Sigmoid colon (tissue), 7 donors: ENCODE measurements around the gene GLIS1. TPM values are rescaled to one million over a fixed set of nuclear protein-coding genes. Genes with fewer than 3 reads are reported as not detected.

ENCODE experiments used
- DNase-seq: peaks from one replicate; pipeline ENCODE4 v3.0.0-alpha.2; 2019
- H3K27ac ChIP-seq, 4 donors: fragments of 200-600 bp; sonication (generic); one replicate each; pipeline ENCODE4 v1.5.1; 2016 to 2019; ENCODE audit warnings: mild to moderate bottlenecking in 1 of 4
- H3K27me3 ChIP-seq, 3 donors: fragments of 200-600 bp; sonication (generic); one replicate each; pipeline ENCODE4 v1.5.1; 2019; ENCODE audit warnings: mild to moderate bottlenecking in 1 of 3
- H3K36me3 ChIP-seq, 4 donors: fragments of 200-600 bp; sonication (generic); one replicate each; pipeline ENCODE4 v1.5.1; 2016 to 2019
- H3K4me1 ChIP-seq, 4 donors: fragments of 200-600 bp; sonication (generic); one replicate each; pipeline ENCODE4 v1.5.1; 2017 to 2019
- H3K4me3 ChIP-seq, 4 donors: fragments of 200-600 bp; sonication (generic); one replicate each; pipeline ENCODE4 v1.5.1; 2017 to 2019; ENCODE audit warnings: mild to moderate bottlenecking in 2 of 4, moderate library complexity in 1 of 4
- H3K9me3 ChIP-seq, 4 donors: fragments of 200-600 bp in 3 of 4; sonication (generic) in 3 of 4; one replicate each; pipeline versions ENCODE4 v1.5.1 to v1.6.1; 2013 to 2019
- EP300 ChIP-seq, 4 donors: sonication (generic); formaldehyde crosslinking; IDR thresholded peaks; one replicate each; pipeline ENCODE4 v1.6.1; 2017; ENCODE audit warnings: antibody characterized with exemption in 4 of 4
- POLR2A ChIP-seq, 2 donors: fragments of 450-650 bp; IDR thresholded peaks; one replicate each; pipeline ENCODE4 v1.6.1; 2016; ENCODE audit warnings: antibody characterized with exemption in 2 of 2, mild to moderate bottlenecking in 2 of 2, moderate library complexity in 2 of 2
- POLR2AphosphoS5 ChIP-seq, 4 donors: sonication (generic); formaldehyde crosslinking; IDR thresholded peaks; one replicate each; pipeline ENCODE4 v1.6.1; 2017; ENCODE audit warnings: antibody characterized with exemption in 4 of 4
- WGBS, 2 donors: extraction: QIAGEN DNeasy Blood & Tissue Kit; methylation state at CpG; one replicate each; pipeline ENCODE4 v1.1.7; 2013; 5-methylcytosine and 5-hydroxymethylcytosine counted together
- intact Hi-C: fragments of 100-400 bp; cut with DNase I; formaldehyde crosslinking; loops from one replicate; pipeline ENCODE4 v1.15.1; 2023
- polyA plus RNA-seq, 3 donors: library from polyadenylated mRNA; stranded (reverse); fragments of 200-250 nt; gene quantifications; one replicate each; pipeline ENCODE4 v1.2.3, GENCODE V29; 2013
- total RNA-seq, 4 donors: library from RNA; depleted of rRNA; stranded (reverse); fragments of >200 nt; gene quantifications; one replicate each; pipeline ENCODE4 v1.1.0, GENCODE V29; 2016
- TF ChIP-seq, protein P1 (sequence below), 4 experiments: fragments of 450-650 bp in 3 of 4; fragments of 200-600 bp in 1 of 4; IDR thresholded peaks; one replicate each; pipeline ENCODE4 v1.5.1; 2016 to 2019; ENCODE audit warnings: antibody characterized with exemption in 4 of 4, mild to moderate bottlenecking in 3 of 4, moderate library complexity in 2 of 4
- donor health status: healthy with polysubstance abuse.
- donor health status: Bipolar disorder and iron deficiency.
- donor health status: healthy.

GLIS1 gene
- total and polyA plus RNA-seq, 7 donors, result 0.16 to 0.83 (median 0.32) TPM; not detected in 4

GRCh38 chr1:53657531-53657805, 81.5 kb downstream of the GLIS1 start:
- H3K9me3 ChIP-seq, result no peaks in the 10 kb centered on the region
- H3K4me1 ChIP-seq, result no peaks in the 10 kb centered on the region
- no peak for DNase-seq
- H3K36me3 ChIP-seq, result no peaks in the 10 kb centered on the region
- peaks cover 0 to 7% (median 0%) of the 10 kb centered on the region in 3 donors for H3K27me3 ChIP-seq
- intact Hi-C loops, result no loop called here
- TF ChIP-seq POLR2AphosphoS5 (IDR thresholded peaks at IDR 0.05), result no peak
- TF ChIP-seq POLR2A (IDR thresholded peaks at IDR 0.05), result no peak
- no peak for TF ChIP-seq EP300 (IDR thresholded peaks at IDR 0.05)
- TF ChIP-seq, protein P1, sequence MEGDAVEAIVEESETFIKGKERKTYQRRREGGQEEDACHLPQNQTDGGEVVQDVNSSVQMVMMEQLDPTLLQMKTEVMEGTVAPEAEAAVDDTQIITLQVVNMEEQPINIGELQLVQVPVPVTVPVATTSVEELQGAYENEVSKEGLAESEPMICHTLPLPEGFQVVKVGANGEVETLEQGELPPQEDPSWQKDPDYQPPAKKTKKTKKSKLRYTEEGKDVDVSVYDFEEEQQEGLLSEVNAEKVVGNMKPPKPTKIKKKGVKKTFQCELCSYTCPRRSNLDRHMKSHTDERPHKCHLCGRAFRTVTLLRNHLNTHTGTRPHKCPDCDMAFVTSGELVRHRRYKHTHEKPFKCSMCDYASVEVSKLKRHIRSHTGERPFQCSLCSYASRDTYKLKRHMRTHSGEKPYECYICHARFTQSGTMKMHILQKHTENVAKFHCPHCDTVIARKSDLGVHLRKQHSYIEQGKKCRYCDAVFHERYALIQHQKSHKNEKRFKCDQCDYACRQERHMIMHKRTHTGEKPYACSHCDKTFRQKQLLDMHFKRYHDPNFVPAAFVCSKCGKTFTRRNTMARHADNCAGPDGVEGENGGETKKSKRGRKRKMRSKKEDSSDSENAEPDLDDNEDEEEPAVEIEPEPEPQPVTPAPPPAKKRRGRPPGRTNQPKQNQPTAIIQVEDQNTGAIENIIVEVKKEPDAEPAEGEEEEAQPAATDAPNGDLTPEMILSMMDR (IDR thresholded peaks at IDR 0.05), result no peak
- WGBS, 2 donors, result 21 to 32% methylated on average over 4 of the region's 4 CpGs
- H3K4me3 ChIP-seq, result no peak overlapping the region
- no peak overlapping the region for H3K27ac ChIP-seq

- H3K9me3 ChIP-seq, result no peaks in the 10 kb centered on the region
- intact Hi-C loops, result no loop called here
- H3K27me3 ChIP-seq, result peaks cover 0 to 7% (median 0%) of the 10 kb centered on the region in 3 donors
- no peak overlapping the region for H3K27ac ChIP-seq
- no peak overlapping the region for H3K4me3 ChIP-seq
- H3K4me1 ChIP-seq, result no peaks in the 10 kb centered on the region
- 88 to 89% methylated on average over 11 of the region's 11 CpGs for WGBS, 2 donors
- no peak for DNase-seq
- H3K36me3 ChIP-seq, result no peaks in the 10 kb centered on the region
- TF ChIP-seq POLR2AphosphoS5 (IDR thresholded peaks at IDR 0.05), result no peak
- no peak for TF ChIP-seq POLR2A (IDR thresholded peaks at IDR 0.05)
- TF ChIP-seq, protein P1 (IDR thresholded peaks at IDR 0.05), result no peak
- TF ChIP-seq EP300 (IDR thresholded peaks at IDR 0.05), result no peak
Measured at GRCh38 chr1:53656747-53657530, 82.0 kb downstream of the GLIS1 start.

DNA sequence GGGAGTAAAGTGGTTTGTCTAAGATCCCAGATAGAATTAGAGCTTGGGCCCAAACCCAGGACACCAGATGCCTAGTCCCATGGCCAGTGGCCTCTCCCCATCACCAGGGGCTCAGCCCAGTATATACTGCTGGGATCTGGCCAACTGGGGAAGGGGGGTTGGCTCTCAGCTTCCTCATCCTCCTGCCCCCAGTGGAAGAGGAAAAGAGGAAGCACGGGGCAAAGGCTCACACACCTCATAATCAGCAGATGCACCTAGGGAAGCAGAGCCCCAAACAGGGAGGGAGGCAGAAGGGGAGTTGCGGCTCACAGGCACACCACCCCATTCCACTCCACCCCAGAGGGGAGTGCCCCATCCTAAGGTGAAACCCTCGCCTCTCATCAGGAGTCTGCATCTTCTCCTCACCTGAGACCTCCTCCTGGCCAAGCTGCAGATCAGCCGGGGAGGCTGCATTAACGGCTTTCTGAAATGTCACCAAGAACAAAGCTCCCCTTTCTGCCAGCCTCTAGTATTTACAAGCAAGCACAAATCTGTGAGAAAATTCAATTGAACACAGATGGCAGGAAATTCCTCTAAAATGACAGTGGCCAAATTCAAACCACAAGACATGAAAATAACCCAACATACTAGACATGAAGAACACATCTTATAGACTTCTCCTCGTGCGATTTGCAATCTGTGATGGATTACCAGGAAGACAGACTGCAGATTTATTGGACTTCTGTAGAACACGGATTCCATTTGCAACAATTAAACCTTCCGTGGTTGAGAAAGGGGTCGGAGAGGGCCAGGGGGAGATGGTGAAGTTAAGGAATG, 82.8 kb downstream of the GLIS1 start:
- Histone ChIP-seq H3K9me3 (no peaks in the 10 kb centered on the region), H3K27me3 (peaks cover 0 to 7% (median 0%) of the 10 kb centered on the region in 3 donors), H3K27ac (no peak overlapping the region), H3K36me3 (no peaks in the 10 kb centered on the region), H3K4me1 (no peaks in the 10 kb centered on the region), H3K4me3 (no peak overlapping the region)
- intact Hi-C loops, result no loop called here
- no peak for DNase-seq
- TF ChIP-seq, protein P1 (IDR thresholded peaks at IDR 0.05), result no peak
- no peak for TF ChIP-seq EP300 (IDR thresholded peaks at IDR 0.05)
- no peak for TF ChIP-seq POLR2A (IDR thresholded peaks at IDR 0.05)
- no peak for TF ChIP-seq POLR2AphosphoS5 (IDR thresholded peaks at IDR 0.05)
- WGBS, 2 donors, result 32 to 48% methylated on average over 10 of the region's 10 CpGs

- no peak overlapping the region for H3K27ac ChIP-seq
- intact Hi-C loops, result no loop called here
- 76 to 86% methylated on average over 27 of the region's 27 CpGs for WGBS, 2 donors
- H3K9me3 ChIP-seq, result no peaks in the 10 kb centered on the region
- no peaks in the 10 kb centered on the region for H3K4me1 ChIP-seq
- no peak overlapping the region for H3K4me3 ChIP-seq
- TF ChIP-seq, protein P1 (IDR thresholded peaks at IDR 0.05), result no peak
- TF ChIP-seq POLR2AphosphoS5 (IDR thresholded peaks at IDR 0.05) (no peak), POLR2A (IDR thresholded peaks at IDR 0.05) (no peak), EP300 (IDR thresholded peaks at IDR 0.05) (no peak)
- no peak for DNase-seq
- H3K27me3 ChIP-seq, result peaks cover 0 to 7% (median 0%) of the 10 kb centered on the region in 3 donors
- no peaks in the 10 kb centered on the region for H3K36me3 ChIP-seq
Measured at GRCh38 chr1:53654216-53655210, 84.5 kb downstream of the GLIS1 start.
